ENCODE data around the gene ISCU. TPM values are rescaled to one million over a fixed set of nuclear protein-coding genes. Genes with fewer than 3 reads are reported as not detected.
A peak's percentile ranks its signal among the peaks of the same experiment; 100 is the strongest.

ISCU gene
- total and polyA plus RNA-seq, 8 donors: 83.3 to 256 (median 165) TPM

DNA sequence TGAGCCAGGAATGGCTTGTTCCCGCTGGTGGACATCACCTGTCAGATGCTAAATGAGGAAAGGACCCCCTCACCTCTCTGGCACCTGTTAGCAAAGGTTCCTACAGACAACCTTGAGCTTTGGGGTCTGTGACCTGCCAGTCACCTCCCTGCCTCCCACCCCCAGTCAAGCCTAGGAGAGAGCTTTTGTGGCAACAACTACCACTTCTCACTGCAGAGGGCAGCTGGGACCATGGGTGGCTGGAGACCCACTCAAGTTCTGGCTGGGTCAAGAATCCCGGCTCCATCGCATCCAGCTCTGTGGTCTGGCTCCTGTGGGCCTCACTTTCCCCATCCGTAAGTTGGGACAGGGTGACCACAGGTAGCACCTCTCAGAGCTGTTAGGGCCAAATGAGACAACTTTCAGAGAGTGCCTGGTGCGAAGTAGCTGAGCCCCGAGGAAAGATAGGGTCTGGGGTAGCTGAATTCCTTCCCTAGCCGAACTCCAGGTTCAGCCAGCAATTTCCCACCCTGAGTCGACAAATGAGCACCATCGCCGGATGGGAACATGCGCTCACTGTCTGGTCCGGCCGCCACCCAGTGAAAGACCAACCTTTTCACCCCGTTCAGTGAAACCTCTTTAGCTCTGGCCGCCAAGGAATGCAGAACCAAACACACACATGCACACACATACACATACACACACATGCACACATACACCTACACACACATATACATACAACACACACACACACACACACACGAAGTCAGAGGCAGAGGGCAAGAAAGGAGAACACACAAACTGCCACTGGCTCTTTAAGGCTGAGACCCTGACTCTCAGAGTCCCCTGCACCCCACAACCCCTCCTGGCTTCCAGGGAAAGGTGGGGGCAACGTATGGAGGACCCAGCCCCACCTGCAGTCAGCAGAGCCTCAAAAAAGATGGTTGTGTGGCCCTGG, 33.6 kb downstream of the ISCU start:
- Histone ChIP-seq H3K36me3 (no peaks in the 10 kb centered on the region), H3K27me3 (peaks cover 0 to 5% (median 0%) of the 10 kb centered on the region in 3 donors), H3K4me3 (peak overlapping the region; percentile 6 to 34 (median 18)), H3K9me3 (no peaks in the 10 kb centered on the region), H3K4me1 (no peaks in the 10 kb centered on the region), H3K27ac (peak overlapping the region in 4 of 5 donors; percentile 4 to 65 (median 22))
- 71 to 75% (median 73%) methylated on average over 16 to 17 of the region's 17 CpGs for WGBS, 5 donors
- intact Hi-C loops (cut with DNase I; ENCODE audit: low total_unique reads): no loop called here
- TF ChIP-seq POLR2AphosphoS5 (IDR thresholded peaks at IDR 0.05) (no peak), EP300 (IDR thresholded peaks at IDR 0.05) (no peak), POLR2A (IDR thresholded peaks at IDR 0.05) (no peak)
- TF ChIP-seq, protein P1, sequence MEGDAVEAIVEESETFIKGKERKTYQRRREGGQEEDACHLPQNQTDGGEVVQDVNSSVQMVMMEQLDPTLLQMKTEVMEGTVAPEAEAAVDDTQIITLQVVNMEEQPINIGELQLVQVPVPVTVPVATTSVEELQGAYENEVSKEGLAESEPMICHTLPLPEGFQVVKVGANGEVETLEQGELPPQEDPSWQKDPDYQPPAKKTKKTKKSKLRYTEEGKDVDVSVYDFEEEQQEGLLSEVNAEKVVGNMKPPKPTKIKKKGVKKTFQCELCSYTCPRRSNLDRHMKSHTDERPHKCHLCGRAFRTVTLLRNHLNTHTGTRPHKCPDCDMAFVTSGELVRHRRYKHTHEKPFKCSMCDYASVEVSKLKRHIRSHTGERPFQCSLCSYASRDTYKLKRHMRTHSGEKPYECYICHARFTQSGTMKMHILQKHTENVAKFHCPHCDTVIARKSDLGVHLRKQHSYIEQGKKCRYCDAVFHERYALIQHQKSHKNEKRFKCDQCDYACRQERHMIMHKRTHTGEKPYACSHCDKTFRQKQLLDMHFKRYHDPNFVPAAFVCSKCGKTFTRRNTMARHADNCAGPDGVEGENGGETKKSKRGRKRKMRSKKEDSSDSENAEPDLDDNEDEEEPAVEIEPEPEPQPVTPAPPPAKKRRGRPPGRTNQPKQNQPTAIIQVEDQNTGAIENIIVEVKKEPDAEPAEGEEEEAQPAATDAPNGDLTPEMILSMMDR (IDR thresholded peaks at IDR 0.05): no peak
- no peak for DNase-seq

DNA sequence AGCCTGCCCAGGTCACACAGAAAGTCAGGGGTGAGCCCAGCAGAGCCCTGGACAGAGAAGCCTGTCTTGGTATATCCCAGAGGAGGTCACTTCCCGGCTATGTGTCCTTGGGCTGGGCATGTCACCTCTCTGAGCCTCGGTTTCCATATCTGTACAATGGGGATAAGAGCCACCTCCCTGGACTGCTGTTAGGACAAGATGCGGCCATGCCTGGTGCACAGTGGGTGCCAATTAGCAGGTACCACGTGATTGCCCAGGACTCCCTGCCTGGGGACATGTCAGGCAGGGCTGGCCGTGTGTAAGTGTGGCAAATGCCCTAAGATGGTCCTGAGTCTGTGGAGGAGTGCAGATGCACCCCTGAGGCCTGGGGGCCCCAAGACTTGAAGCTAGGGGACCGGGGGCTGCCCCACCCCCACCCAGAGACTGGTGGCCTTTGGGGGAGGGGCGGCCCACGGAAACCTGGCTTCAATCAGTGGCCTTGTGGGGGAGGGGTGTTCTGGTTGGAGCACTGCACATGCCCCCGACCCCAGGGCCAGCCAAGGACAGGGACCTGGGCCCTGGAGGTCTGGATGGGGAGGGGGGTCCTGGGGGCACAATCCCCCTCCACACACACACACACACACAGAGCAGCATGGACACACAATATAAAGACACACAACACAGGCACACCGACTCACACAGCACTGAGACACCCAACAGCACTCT, 34.6 kb downstream of the ISCU start:
- WGBS, 5 donors: 49 to 62% (median 55%) methylated on average over 3 to 10 of the region's 10 CpGs
- no peak for DNase-seq
- Histone ChIP-seq H3K9me3 (no peaks in the 10 kb centered on the region), H3K4me3 (peak overlapping the region; percentile 28 to 36 (median 32)), H3K36me3 (no peaks in the 10 kb centered on the region), H3K4me1 (no peaks in the 10 kb centered on the region), H3K27me3 (peaks cover 0 to 5% (median 0%) of the 10 kb centered on the region in 3 donors), H3K27ac (peak overlapping the region in 3 of 5 donors; percentile 53 to 65 (median 54))
- intact Hi-C loops (cut with DNase I; ENCODE audit: low total_unique reads): no loop called here
- no peak for TF ChIP-seq EP300 (IDR thresholded peaks at IDR 0.05)
- no peak for TF ChIP-seq POLR2A (IDR thresholded peaks at IDR 0.05)
- no peak for TF ChIP-seq POLR2AphosphoS5 (IDR thresholded peaks at IDR 0.05)
- TF ChIP-seq, protein P1 (IDR thresholded peaks at IDR 0.05): no peak

DNA sequence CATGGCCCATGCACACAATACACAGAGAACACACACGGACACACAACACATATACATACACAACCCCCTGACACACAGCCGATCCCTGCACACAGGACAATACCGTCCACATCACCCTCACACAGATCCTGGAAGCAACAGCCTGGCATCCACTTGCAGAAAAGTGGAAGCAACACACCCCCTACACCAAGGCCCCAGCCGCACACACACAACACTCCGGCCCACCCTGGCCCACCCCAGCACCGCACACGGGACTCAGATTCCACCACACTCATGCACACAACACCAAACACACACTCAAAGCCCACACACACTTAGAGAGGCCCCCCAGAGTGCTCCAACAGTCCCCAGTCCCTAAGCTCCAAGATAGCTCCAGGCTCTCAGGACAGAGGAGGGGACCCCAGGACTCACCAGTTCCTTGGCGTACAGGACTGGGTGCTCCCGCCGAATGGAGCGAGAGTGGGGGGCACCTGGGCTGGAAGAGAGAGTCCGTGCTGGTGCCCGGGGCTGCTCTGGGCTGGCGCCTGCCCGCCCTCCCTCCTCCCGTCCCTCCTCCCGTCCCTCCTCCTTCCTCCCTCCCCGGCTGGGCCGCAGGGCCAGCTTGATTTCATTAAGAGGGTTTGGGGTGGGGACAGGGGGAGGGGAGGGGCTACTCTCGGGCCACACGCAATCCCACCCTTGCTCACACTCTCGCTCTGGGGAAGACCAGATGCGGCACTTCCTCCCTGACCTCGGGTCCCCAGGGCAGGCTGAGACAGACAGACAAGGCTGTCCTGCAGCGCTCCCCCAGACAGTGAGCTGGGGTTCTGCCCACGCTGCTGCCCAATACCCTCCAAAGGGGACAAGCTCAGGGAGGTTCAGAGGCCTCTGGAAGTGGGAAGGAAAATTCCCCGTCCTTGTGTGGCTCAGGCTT, 35.4 kb downstream of the ISCU start, which contains the start of gene TMEM119:
Gene TMEM119, minus strand, starts transcription at position 526 of the 913 bp plus-strand sequence. CDS start 5,701 bp downstream, outside the sequence.
- H3K9me3 ChIP-seq: no peaks in the 10 kb centered on the region
- peak within 1 kb of the TSS; percentile 28 to 36 (median 32) for H3K4me3 ChIP-seq
- intact Hi-C loops (cut with DNase I; ENCODE audit: low total_unique reads): no loop called here
- peak in 1 of 2 donors; percentile 80 for DNase-seq
- H3K4me1 ChIP-seq: no peaks in the 10 kb centered on the region
- 37 to 47% (median 46%) methylated on average over 12 to 27 of the region's 27 CpGs for WGBS, 5 donors
- no peaks in the 10 kb centered on the region for H3K36me3 ChIP-seq
- H3K27me3 ChIP-seq: peaks cover 0 to 5% (median 0%) of the 10 kb centered on the region in 3 donors
- H3K27ac ChIP-seq: peak within 1 kb of the TSS; percentile 31 to 65 (median 53)
- TF ChIP-seq POLR2AphosphoS5 (IDR thresholded peaks at IDR 0.05): no peak
- no peak for TF ChIP-seq POLR2A (IDR thresholded peaks at IDR 0.05)
- TF ChIP-seq, protein P1 (IDR thresholded peaks at IDR 0.05): no peak
- no peak for TF ChIP-seq EP300 (IDR thresholded peaks at IDR 0.05)

Data from stomach (tissue), 9 donors.